ENCODE data around the gene APLNR. TPM values are rescaled to one million over a fixed set of nuclear protein-coding genes. Genes with fewer than 3 reads are reported as not detected.

Gene APLNR
- total RNA-seq, 5 donors from 2014 or later (not counting 1 experiment from before 2014, with no cell fraction given): not detected

DNA sequence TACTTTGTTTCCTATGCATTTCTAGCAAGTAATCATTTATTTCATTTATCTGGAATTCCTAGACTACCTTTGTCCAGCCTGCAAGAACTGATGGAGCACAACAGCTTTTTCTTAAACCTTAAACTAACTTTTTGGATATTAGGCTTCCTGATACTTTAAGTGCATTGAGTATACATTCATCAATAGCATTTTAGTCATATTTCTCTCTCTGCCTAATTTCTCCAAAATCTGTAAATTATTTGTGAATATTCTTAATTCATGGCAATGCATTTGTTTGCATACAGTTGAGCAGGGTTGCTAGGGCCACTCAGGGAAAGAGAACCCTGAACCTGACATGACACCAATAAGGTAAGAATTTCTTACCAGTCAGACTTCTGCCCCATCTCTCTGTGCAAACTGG is 29.1 kb upstream of the APLNR start:
- no peaks in the 10 kb centered on the region for H3K9me3 ChIP-seq
- DNase-seq (no peak), ATAC-seq (replicated peaks in 1 of 4) (no peak)
- no peaks in the 10 kb centered on the region for H3K4me1 Mint-ChIP-seq
- POLR2A ChIA-PET: interaction anchor here in 1 of 2 donors (0.6 kb wide), 1 partner anchor 33 kb away, joined by 8 read pairs; no protein-coding TSS in a partner anchor
- peaks cover 19 to 27% of the 10 kb centered on the region in 2 donors for H3K27me3 Mint-ChIP-seq
- H3K36me3 ChIP-seq (ENCODE audit: control insufficient read depth in 2 of 2, extremely low read depth in 1 of 2, insufficient read depth in 1 of 2, low read length in 1 of 2): no peaks in the 10 kb centered on the region
- no peak overlapping the region for H3K27ac ChIP-seq (ENCODE audit: low read length)
- H3K4me3 ChIP-seq (ENCODE audit: control insufficient read depth in 1 of 2, extremely low read depth in 1 of 2, low read length in 1 of 2): no peak overlapping the region
- CTCF ChIA-PET: no interaction called here
- H3K27ac Mint-ChIP-seq: no peak overlapping the region
- H3K4me3 Mint-ChIP-seq: no peak overlapping the region
- H3K27me3 ChIP-seq (replicated peaks in 1 of 2; ENCODE audit: control insufficient read depth in 2 of 2, extremely low read depth in 1 of 2, insufficient read depth in 2 of 2, low read length in 1 of 2): peaks cover 0 to 7% of the 10 kb centered on the region in 2 experiments
- H3K4me1 ChIP-seq (ENCODE audit: control insufficient read depth in 1 of 2, extremely low read depth in 1 of 2, insufficient read depth in 2 of 2, low read length in 2 of 2): no peaks in the 10 kb centered on the region
- no peaks in the 10 kb centered on the region for H3K36me3 Mint-ChIP-seq
- peaks cover 8 to 13% (median 12%) of the 10 kb centered on the region in 3 donors for H3K9me3 Mint-ChIP-seq

- CTCF ChIA-PET: interaction anchor here in 1 of 2 donors (1.3 kb wide), 1 partner anchor 14 kb away, joined by 3 read pairs; no protein-coding TSS in a partner anchor
- H3K27ac Mint-ChIP-seq: no peak overlapping the region
- WGBS (ENCODE audit: insufficient coverage): 91% methylated on average over 4 of the region's 7 CpGs
- peaks cover 7 to 14% (median 12%) of the 10 kb centered on the region in 3 donors for H3K9me3 Mint-ChIP-seq
- POLR2A ChIA-PET: no interaction called here
- H3K4me1 Mint-ChIP-seq: no peaks in the 10 kb centered on the region
- ATAC-seq (replicated peaks in 1 of 4): no peak
- H3K4me3 Mint-ChIP-seq: no peak overlapping the region
- Histone ChIP-seq H3K4me1 (ENCODE audit: control insufficient read depth in 1 of 2, extremely low read depth in 1 of 2, insufficient read depth in 2 of 2, low read length in 2 of 2) (no peaks in the 10 kb centered on the region), H3K4me3 (ENCODE audit: control insufficient read depth in 1 of 2, extremely low read depth in 1 of 2, low read length in 1 of 2) (no peak overlapping the region), H3K27me3 (replicated peaks in 1 of 2; ENCODE audit: control insufficient read depth in 2 of 2, extremely low read depth in 1 of 2, insufficient read depth in 2 of 2, low read length in 1 of 2) (no peaks in the 10 kb centered on the region), H3K36me3 (ENCODE audit: control insufficient read depth in 2 of 2, extremely low read depth in 1 of 2, insufficient read depth in 1 of 2, low read length in 1 of 2) (no peaks in the 10 kb centered on the region), H3K27ac (ENCODE audit: low read length) (no peak overlapping the region), H3K9me3 (no peaks in the 10 kb centered on the region)
- H3K36me3 Mint-ChIP-seq: no peaks in the 10 kb centered on the region
- DNase-seq: no peak
- peaks cover 10 to 21% of the 10 kb centered on the region in 2 donors for H3K27me3 Mint-ChIP-seq
These were observed 26.3 kb upstream of the APLNR start for GRCh38 chr11:57263351-57263750.

- ATAC-seq (replicated peaks in 1 of 4) (no peak), DNase-seq (no peak)
- Mint-ChIP-seq H3K36me3 (no peaks in the 10 kb centered on the region), H3K4me1 (no peaks in the 10 kb centered on the region), H3K4me3 (no peak overlapping the region), H3K27me3 (peaks cover 8 to 16% of the 10 kb centered on the region in 2 donors), H3K9me3 (peaks cover 0 to 9% (median 8%) of the 10 kb centered on the region in 3 donors), H3K27ac (no peak overlapping the region)
- CTCF ChIA-PET: no interaction called here
- H3K4me1 ChIP-seq (ENCODE audit: control insufficient read depth in 1 of 2, extremely low read depth in 1 of 2, insufficient read depth in 2 of 2, low read length in 2 of 2): no peaks in the 10 kb centered on the region
- no peaks in the 10 kb centered on the region for H3K36me3 ChIP-seq (ENCODE audit: control insufficient read depth in 2 of 2, extremely low read depth in 1 of 2, insufficient read depth in 1 of 2, low read length in 1 of 2)
- H3K9me3 ChIP-seq: no peaks in the 10 kb centered on the region
- H3K27me3 ChIP-seq (replicated peaks in 1 of 2; ENCODE audit: control insufficient read depth in 2 of 2, extremely low read depth in 1 of 2, insufficient read depth in 2 of 2, low read length in 1 of 2): no peaks in the 10 kb centered on the region
- H3K4me3 ChIP-seq (ENCODE audit: control insufficient read depth in 1 of 2, extremely low read depth in 1 of 2, low read length in 1 of 2): no peak overlapping the region
- no CpG with 5 or more reads among the region's 4 CpGs for WGBS (ENCODE audit: insufficient coverage)
- no peak overlapping the region for H3K27ac ChIP-seq (ENCODE audit: low read length)
- POLR2A ChIA-PET: no interaction called here
These were observed 25.1 kb upstream of the APLNR start for GRCh38 chr11:57262157-57262556.

DNA sequence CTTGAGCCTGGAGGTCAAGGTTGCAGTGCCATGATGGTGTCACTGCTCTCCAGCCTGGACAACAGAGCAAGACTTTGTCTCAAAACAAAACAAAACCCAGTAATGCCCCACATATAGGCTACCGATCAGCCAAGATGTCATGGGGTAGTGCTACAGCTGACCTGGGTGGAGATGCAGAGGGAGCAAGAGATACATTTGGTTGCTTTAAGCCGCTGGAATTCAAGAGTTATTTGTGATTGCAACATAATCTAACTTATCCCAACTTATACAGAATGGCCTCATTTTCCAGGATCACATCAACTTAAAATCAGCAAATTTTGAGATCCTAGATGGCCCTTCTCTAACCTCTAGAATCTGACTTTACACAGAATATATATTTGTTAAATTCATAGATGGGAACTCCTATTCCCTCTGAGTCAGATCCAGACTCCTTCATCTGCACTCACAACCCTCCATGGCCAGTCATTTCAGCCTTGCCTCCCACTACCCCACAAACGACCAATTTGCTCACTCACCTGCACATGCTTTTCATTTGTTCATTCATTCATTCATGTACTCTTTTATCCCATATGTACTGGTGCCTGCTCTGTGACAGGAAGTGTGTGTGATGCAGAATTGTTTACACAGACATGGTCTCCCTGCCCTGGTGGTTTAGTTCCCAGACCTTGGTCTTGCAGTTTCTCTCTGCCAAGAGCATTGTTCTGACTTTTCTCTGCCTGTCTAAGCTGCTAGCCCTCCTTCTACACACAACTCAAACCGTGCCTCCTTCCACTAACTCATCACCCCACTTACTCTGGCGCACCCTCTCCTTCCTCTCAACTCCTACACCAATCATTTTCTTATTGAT is 24.1 kb upstream of the APLNR start:
- POLR2A ChIA-PET: no interaction called here
- H3K9me3 ChIP-seq: no peaks in the 10 kb centered on the region
- peaks cover under 1 to 15% (median 7%) of the 10 kb centered on the region in 3 donors for H3K9me3 Mint-ChIP-seq
- H3K4me1 ChIP-seq (ENCODE audit: control insufficient read depth in 1 of 2, extremely low read depth in 1 of 2, insufficient read depth in 2 of 2, low read length in 2 of 2): no peaks in the 10 kb centered on the region
- H3K27ac ChIP-seq (ENCODE audit: low read length): no peak overlapping the region
- 17% methylated on average over 2 of the region's 5 CpGs for WGBS (ENCODE audit: insufficient coverage)
- no peaks in the 10 kb centered on the region for H3K4me1 Mint-ChIP-seq
- H3K4me3 Mint-ChIP-seq: no peak overlapping the region
- H3K4me3 ChIP-seq (ENCODE audit: control insufficient read depth in 1 of 2, extremely low read depth in 1 of 2, low read length in 1 of 2): no peak overlapping the region
- H3K36me3 Mint-ChIP-seq: no peaks in the 10 kb centered on the region
- peaks cover 9 to 16% of the 10 kb centered on the region in 2 donors for H3K27me3 Mint-ChIP-seq
- no peaks in the 10 kb centered on the region for H3K27me3 ChIP-seq (replicated peaks in 1 of 2; ENCODE audit: control insufficient read depth in 2 of 2, extremely low read depth in 1 of 2, insufficient read depth in 2 of 2, low read length in 1 of 2)
- ATAC-seq (replicated peaks in 1 of 4): no peak
- no peaks in the 10 kb centered on the region for H3K36me3 ChIP-seq (ENCODE audit: control insufficient read depth in 2 of 2, extremely low read depth in 1 of 2, insufficient read depth in 1 of 2, low read length in 1 of 2)
- DNase-seq: no peak
- CTCF ChIA-PET: no interaction called here
- H3K27ac Mint-ChIP-seq: no peak overlapping the region

GRCh38 chr11:57256119-57256518 is 19.1 kb upstream of the APLNR start:
- Histone ChIP-seq H3K4me3 (ENCODE audit: control insufficient read depth in 1 of 2, extremely low read depth in 1 of 2, low read length in 1 of 2) (no peak overlapping the region), H3K27me3 (replicated peaks in 1 of 2; ENCODE audit: control insufficient read depth in 2 of 2, extremely low read depth in 1 of 2, insufficient read depth in 2 of 2, low read length in 1 of 2) (peaks cover 0 to 2% of the 10 kb centered on the region in 2 experiments), H3K4me1 (ENCODE audit: control insufficient read depth in 1 of 2, extremely low read depth in 1 of 2, insufficient read depth in 2 of 2, low read length in 2 of 2) (no peaks in the 10 kb centered on the region), H3K36me3 (ENCODE audit: control insufficient read depth in 2 of 2, extremely low read depth in 1 of 2, insufficient read depth in 1 of 2, low read length in 1 of 2) (no peaks in the 10 kb centered on the region), H3K27ac (ENCODE audit: low read length) (no peak overlapping the region), H3K9me3 (no peaks in the 10 kb centered on the region)
- Mint-ChIP-seq H3K27me3 (peaks cover 31 to 39% of the 10 kb centered on the region in 2 donors), H3K9me3 (peaks cover 3 to 16% (median 7%) of the 10 kb centered on the region in 3 donors), H3K4me1 (no peaks in the 10 kb centered on the region), H3K36me3 (no peaks in the 10 kb centered on the region), H3K4me3 (no peak overlapping the region), H3K27ac (no peak overlapping the region)
- ChIA-PET POLR2A (no interaction called here), CTCF (no interaction called here)
- DNase-seq: no peak
- no peak for ATAC-seq (replicated peaks in 1 of 4)

GRCh38 chr11:57255618-57256017 is 18.6 kb upstream of the APLNR start:
- Histone ChIP-seq H3K4me1 (ENCODE audit: control insufficient read depth in 1 of 2, extremely low read depth in 1 of 2, insufficient read depth in 2 of 2, low read length in 2 of 2) (no peaks in the 10 kb centered on the region), H3K36me3 (ENCODE audit: control insufficient read depth in 2 of 2, extremely low read depth in 1 of 2, insufficient read depth in 1 of 2, low read length in 1 of 2) (no peaks in the 10 kb centered on the region), H3K9me3 (no peaks in the 10 kb centered on the region), H3K27ac (ENCODE audit: low read length) (no peak overlapping the region), H3K27me3 (replicated peaks in 1 of 2; ENCODE audit: control insufficient read depth in 2 of 2, extremely low read depth in 1 of 2, insufficient read depth in 2 of 2, low read length in 1 of 2) (peaks cover 0 to 2% of the 10 kb centered on the region in 2 experiments), H3K4me3 (ENCODE audit: control insufficient read depth in 1 of 2, extremely low read depth in 1 of 2, low read length in 1 of 2) (no peak overlapping the region)
- ChIA-PET POLR2A (no interaction called here), CTCF (no interaction called here)
- no peak overlapping the region for H3K27ac Mint-ChIP-seq
- no CpG with 5 or more reads among the region's 1 CpG for WGBS (ENCODE audit: insufficient coverage)
- H3K4me1 Mint-ChIP-seq: no peaks in the 10 kb centered on the region
- H3K9me3 Mint-ChIP-seq: peaks cover 3 to 16% (median 7%) of the 10 kb centered on the region in 3 donors
- ATAC-seq (replicated peaks in 1 of 4) (no peak), DNase-seq (no peak)
- H3K36me3 Mint-ChIP-seq: no peaks in the 10 kb centered on the region
- no peak overlapping the region for H3K4me3 Mint-ChIP-seq
- H3K27me3 Mint-ChIP-seq: peaks cover 36 to 41% of the 10 kb centered on the region in 2 donors

All from T-cell (primary cell).